Parathyroid adenoma (tissue), 2 donors: ENCODE results near the gene ADAM12.

Source experiments
- H2AFZ ChIP-seq: fragments of 300-600 bp; sonication (generic); one replicate; pipeline ENCODE4 v1.7.0; 2017; ENCODE audit warnings: antibody characterized with exemption, mild to moderate bottlenecking
- H3K27ac ChIP-seq: fragments of 300-600 bp; sonication (generic); one replicate; pipeline ENCODE4 v1.7.0; 2017
- H3K27me3 ChIP-seq: fragments of 300-600 bp; sonication (generic); one replicate; pipeline ENCODE4 v1.7.0; 2017; ENCODE audit warnings: low read length; ENCODE audit not compliant: control insufficient read depth, insufficient read depth
- H3K36me3 ChIP-seq: fragments of 300-600 bp; sonication (generic); one replicate; pipeline ENCODE4 v1.7.0; 2017; ENCODE audit warnings: low read length; ENCODE audit not compliant: control insufficient read depth, insufficient read depth
- H3K4me1 ChIP-seq: fragments of 300-600 bp; sonication (generic); one replicate; pipeline ENCODE4 v1.7.0; 2017; ENCODE audit warnings: control low read depth
- H3K4me2 ChIP-seq: fragments of 300-600 bp; sonication (generic); one replicate; pipeline ENCODE4 v1.7.0; 2017; ENCODE audit warnings: low read length
- H3K4me3 ChIP-seq: fragments of 300-600 bp; sonication (generic); one replicate; pipeline ENCODE4 v1.7.0; 2017; ENCODE audit warnings: low read depth, low read length
- H3K79me2 ChIP-seq: fragments of 300-600 bp; sonication (generic); one replicate; pipeline ENCODE4 v1.7.0; 2017; ENCODE audit warnings: control low read depth
- H3K9ac ChIP-seq: fragments of 300-600 bp; sonication (generic); one replicate; pipeline ENCODE4 v1.7.0; 2017; ENCODE audit warnings: mild to moderate bottlenecking
- H3K9me3 ChIP-seq: fragments of 300-600 bp; sonication (generic); one replicate; pipeline ENCODE4 v1.7.0; 2017; ENCODE audit warnings: low read length; ENCODE audit not compliant: control insufficient read depth
- TF ChIP-seq, protein P1 (sequence below): fragments of 300-600 bp; sonication (generic); IDR thresholded peaks from one replicate; pipeline ENCODE4 v1.7.0; 2017; ENCODE audit warnings: antibody characterized with exemption, mild to moderate bottlenecking
- donor health status: primary hyperparathyroidism.

The ADAM12 gene

GRCh38 chr10:126094537-126094936 lies 293.7 kb downstream of the ADAM12 start:
- no peak overlapping the region for H2AFZ ChIP-seq
- H3K79me2 ChIP-seq: no peaks in the 10 kb centered on the region
- TF ChIP-seq, protein P1, sequence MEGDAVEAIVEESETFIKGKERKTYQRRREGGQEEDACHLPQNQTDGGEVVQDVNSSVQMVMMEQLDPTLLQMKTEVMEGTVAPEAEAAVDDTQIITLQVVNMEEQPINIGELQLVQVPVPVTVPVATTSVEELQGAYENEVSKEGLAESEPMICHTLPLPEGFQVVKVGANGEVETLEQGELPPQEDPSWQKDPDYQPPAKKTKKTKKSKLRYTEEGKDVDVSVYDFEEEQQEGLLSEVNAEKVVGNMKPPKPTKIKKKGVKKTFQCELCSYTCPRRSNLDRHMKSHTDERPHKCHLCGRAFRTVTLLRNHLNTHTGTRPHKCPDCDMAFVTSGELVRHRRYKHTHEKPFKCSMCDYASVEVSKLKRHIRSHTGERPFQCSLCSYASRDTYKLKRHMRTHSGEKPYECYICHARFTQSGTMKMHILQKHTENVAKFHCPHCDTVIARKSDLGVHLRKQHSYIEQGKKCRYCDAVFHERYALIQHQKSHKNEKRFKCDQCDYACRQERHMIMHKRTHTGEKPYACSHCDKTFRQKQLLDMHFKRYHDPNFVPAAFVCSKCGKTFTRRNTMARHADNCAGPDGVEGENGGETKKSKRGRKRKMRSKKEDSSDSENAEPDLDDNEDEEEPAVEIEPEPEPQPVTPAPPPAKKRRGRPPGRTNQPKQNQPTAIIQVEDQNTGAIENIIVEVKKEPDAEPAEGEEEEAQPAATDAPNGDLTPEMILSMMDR: no peak
- no peak overlapping the region for H3K4me2 ChIP-seq
- no peaks in the 10 kb centered on the region for H3K27me3 ChIP-seq
- H3K9me3 ChIP-seq: no peaks in the 10 kb centered on the region
- no peak overlapping the region for H3K27ac ChIP-seq
- H3K4me1 ChIP-seq: no peaks in the 10 kb centered on the region
- H3K9ac ChIP-seq: no peak overlapping the region
- no peak overlapping the region for H3K4me3 ChIP-seq
- no peaks in the 10 kb centered on the region for H3K36me3 ChIP-seq

DNA sequence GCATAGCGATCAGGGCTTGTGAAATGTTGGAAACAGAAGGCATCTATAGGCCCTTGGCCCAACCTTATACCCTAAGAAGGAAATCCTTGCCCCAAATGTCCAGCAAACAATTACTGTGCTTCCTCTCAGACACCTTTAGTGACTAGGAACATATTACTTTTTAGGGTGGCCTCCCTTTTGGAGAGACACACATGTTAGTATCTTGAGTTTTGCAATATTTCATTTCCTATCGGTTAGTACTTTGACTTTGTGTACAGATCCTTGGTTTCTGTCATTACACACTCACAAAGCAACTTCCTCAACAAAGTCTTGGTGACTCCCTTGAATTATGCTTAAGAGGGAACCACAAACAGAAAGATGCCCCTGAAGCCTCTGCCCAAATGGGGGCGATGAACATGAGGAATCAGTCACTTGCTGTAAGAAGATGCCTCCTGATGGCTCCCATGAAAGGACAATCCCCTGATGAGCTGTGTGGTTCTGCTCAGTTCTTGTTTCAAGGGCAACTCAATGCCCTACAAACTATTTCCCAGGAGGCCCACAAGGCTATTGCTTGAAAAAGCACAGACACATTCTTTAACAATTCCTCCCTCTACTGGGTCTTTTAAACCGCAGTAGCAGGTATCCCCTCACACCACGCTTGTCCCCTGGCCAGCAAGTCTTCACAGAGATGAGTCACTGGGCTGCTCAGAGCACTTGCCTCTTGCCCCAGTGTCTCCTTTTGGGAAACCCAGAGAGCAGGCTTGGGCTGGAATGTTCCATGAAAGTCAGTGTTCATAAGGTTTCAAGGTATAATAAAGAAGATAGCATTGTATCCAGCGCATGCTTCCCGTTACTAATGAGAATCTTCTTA lies 295.7 kb downstream of the ADAM12 start:
- Histone ChIP-seq H3K9me3 (no peaks in the 10 kb centered on the region), H3K4me3 (no peak overlapping the region), H2AFZ (no peak overlapping the region), H3K9ac (no peak overlapping the region), H3K79me2 (no peaks in the 10 kb centered on the region), H3K4me2 (no peak overlapping the region), H3K4me1 (no peaks in the 10 kb centered on the region), H3K36me3 (no peaks in the 10 kb centered on the region), H3K27ac (no peak overlapping the region), H3K27me3 (no peaks in the 10 kb centered on the region)
- TF ChIP-seq, protein P1: no peak

DNA sequence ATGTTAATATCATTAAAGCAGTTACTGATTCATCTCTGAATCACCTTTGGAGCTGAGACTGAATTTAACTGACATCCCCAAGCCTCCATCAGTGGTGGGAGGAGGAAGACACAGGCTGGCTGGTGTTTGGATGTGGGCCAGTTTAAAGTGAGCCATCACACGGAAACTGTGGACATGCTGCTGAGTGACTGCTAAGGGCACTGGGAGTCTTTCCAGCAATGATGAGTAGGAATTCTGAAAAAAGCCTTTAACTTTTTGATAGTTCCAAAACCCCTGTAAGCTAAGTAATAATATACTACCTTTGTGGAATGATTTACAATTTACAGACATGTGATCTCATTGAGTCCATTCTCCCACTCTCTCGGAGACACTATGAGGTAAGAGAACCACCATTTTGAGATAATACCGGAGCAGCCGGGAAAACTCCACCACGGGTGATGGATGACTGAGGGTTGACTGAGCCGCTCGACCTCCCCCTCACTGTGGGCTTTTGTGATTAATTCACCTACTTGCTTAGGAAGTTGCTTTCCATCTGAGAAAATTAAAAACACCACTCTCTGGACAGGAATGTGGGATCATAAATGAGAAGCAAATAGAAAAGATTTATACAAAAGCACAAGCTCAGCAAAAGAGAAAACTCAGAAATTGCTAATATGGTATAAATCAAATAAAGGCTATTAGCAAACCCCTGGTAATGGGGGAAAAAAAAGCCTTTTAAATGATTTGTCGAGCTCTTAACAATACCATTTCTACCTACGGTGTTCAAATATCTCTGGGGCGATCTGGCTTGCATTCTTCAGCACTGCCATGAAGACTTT lies 297.2 kb downstream of the ADAM12 start:
- H3K4me1 ChIP-seq: no peaks in the 10 kb centered on the region
- no peak overlapping the region for H2AFZ ChIP-seq
- H3K9ac ChIP-seq: no peak overlapping the region
- no peaks in the 10 kb centered on the region for H3K27me3 ChIP-seq
- TF ChIP-seq, protein P1: no peak
- no peak overlapping the region for H3K4me3 ChIP-seq
- no peak overlapping the region for H3K27ac ChIP-seq
- no peaks in the 10 kb centered on the region for H3K36me3 ChIP-seq
- no peaks in the 10 kb centered on the region for H3K79me2 ChIP-seq
- no peak overlapping the region for H3K4me2 ChIP-seq
- H3K9me3 ChIP-seq: no peaks in the 10 kb centered on the region

DNA sequence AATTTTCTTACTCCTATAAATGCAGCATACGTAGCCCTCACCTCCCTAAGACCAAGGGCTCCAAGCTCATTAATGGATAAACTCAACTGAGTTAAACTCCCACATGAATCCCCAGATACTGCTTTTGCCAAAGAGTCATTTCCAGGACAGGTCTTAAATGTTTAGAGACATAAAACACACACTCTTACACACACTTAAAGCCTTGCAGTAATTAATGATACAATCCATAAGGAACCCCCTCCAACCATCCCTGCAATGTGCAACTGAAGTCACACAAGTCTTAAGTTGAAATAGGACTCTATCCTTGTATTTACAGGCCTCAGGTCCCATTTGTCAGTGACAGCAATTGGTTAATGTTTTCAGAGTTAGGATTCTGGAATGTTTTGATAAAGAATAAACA lies 297.8 kb downstream of the ADAM12 start:
- H3K79me2 ChIP-seq: no peaks in the 10 kb centered on the region
- no peaks in the 10 kb centered on the region for H3K36me3 ChIP-seq
- H3K4me3 ChIP-seq: no peak overlapping the region
- TF ChIP-seq, protein P1: no peak
- no peak overlapping the region for H3K4me2 ChIP-seq
- no peaks in the 10 kb centered on the region for H3K9me3 ChIP-seq
- H2AFZ ChIP-seq: no peak overlapping the region
- no peak overlapping the region for H3K27ac ChIP-seq
- H3K4me1 ChIP-seq: no peaks in the 10 kb centered on the region
- H3K9ac ChIP-seq: no peak overlapping the region
- H3K27me3 ChIP-seq: no peaks in the 10 kb centered on the region
